ENCODE data around the gene KLHL29. TPM values are rescaled to one million over a fixed set of nuclear protein-coding genes. Genes with fewer than 3 reads are reported as not detected.

Gene KLHL29
- polyA plus RNA-seq, 1 donor from 2014 or later: 42.4 TPM

DNA sequence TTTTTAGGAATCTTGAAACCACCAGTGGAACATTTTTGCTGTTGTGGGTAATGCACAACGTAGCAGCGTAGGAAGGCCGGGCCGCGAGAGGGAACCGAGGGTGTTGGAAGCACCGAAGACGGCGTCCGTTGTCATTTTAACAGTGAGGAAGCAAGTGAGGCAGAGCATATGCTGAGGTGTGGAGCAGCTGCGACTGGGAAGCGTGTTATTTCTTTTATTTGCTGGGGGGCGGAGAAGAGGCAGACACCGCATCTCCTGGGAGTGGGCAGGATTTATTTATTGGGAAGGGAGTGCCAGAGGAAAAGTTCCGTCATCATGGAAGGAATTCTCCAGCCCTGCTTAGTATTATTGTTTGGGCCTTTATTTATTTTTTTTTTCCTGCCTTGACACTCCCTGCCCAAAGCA, 232.8 kb downstream of the KLHL29 start:
- Histone ChIP-seq H3K36me3 (ENCODE audit: insufficient read depth, low read length) (no peaks in the 10 kb centered on the region), H3F3A (ENCODE audit: insufficient read depth, low read length, poor library complexity, severe bottlenecking) (no peaks in the 10 kb centered on the region), H3K4me2 (ENCODE audit: low read length) (no peak overlapping the region), H3K9ac (ENCODE audit: low read length) (no peak overlapping the region), H3K4me3 (ENCODE audit: low read length) (no peak overlapping the region), H3K79me2 (replicated peaks; ENCODE audit: insufficient read depth, low read length) (no peaks in the 10 kb centered on the region), H3K27ac (ENCODE audit: low read length) (no peak overlapping the region), H3K9me3 (ENCODE audit: low read length) (no peaks in the 10 kb centered on the region), H4K20me1 (ENCODE audit: insufficient read depth) (no peaks in the 10 kb centered on the region), H3K27me3 (ENCODE audit: insufficient read depth, low read depth, low read length) (no peaks in the 10 kb centered on the region), H3K9me2 (ENCODE audit: insufficient read depth, low read length) (no peaks in the 10 kb centered on the region), H2AFZ (ENCODE audit: low read depth, low read length) (no peak overlapping the region)
- TF ChIP-seq RAD21 (conservative IDR thresholded peaks at IDR 0.05) (no peak), SMC3 (conservative IDR thresholded peaks at IDR 0.05; ENCODE audit: poor library complexity) (no peak), TAF1 (IDR thresholded peaks at IDR 0.05; ENCODE audit: low read depth) (no peak), MXI1 (conservative IDR thresholded peaks at IDR 0.05; ENCODE audit: poor library complexity, severe bottlenecking) (no peak), EZH2 (IDR thresholded peaks at IDR 0.05; ENCODE audit: borderline replicate concordance, insufficient read depth, low read length, poor library complexity, severe bottlenecking) (no peak), EP300 (conservative IDR thresholded peaks at IDR 0.05; ENCODE audit: poor library complexity, severe bottlenecking) (no peak), POLR2AphosphoS5 (IDR thresholded peaks at IDR 0.05) (no peak)
- TF ChIP-seq, protein P1, sequence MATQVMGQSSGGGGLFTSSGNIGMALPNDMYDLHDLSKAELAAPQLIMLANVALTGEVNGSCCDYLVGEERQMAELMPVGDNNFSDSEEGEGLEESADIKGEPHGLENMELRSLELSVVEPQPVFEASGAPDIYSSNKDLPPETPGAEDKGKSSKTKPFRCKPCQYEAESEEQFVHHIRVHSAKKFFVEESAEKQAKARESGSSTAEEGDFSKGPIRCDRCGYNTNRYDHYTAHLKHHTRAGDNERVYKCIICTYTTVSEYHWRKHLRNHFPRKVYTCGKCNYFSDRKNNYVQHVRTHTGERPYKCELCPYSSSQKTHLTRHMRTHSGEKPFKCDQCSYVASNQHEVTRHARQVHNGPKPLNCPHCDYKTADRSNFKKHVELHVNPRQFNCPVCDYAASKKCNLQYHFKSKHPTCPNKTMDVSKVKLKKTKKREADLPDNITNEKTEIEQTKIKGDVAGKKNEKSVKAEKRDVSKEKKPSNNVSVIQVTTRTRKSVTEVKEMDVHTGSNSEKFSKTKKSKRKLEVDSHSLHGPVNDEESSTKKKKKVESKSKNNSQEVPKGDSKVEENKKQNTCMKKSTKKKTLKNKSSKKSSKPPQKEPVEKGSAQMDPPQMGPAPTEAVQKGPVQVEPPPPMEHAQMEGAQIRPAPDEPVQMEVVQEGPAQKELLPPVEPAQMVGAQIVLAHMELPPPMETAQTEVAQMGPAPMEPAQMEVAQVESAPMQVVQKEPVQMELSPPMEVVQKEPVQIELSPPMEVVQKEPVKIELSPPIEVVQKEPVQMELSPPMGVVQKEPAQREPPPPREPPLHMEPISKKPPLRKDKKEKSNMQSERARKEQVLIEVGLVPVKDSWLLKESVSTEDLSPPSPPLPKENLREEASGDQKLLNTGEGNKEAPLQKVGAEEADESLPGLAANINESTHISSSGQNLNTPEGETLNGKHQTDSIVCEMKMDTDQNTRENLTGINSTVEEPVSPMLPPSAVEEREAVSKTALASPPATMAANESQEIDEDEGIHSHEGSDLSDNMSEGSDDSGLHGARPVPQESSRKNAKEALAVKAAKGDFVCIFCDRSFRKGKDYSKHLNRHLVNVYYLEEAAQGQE (IDR thresholded peaks at IDR 0.05; ENCODE audit: borderline replicate concordance): no peak
- TF ChIP-seq, protein P2, sequence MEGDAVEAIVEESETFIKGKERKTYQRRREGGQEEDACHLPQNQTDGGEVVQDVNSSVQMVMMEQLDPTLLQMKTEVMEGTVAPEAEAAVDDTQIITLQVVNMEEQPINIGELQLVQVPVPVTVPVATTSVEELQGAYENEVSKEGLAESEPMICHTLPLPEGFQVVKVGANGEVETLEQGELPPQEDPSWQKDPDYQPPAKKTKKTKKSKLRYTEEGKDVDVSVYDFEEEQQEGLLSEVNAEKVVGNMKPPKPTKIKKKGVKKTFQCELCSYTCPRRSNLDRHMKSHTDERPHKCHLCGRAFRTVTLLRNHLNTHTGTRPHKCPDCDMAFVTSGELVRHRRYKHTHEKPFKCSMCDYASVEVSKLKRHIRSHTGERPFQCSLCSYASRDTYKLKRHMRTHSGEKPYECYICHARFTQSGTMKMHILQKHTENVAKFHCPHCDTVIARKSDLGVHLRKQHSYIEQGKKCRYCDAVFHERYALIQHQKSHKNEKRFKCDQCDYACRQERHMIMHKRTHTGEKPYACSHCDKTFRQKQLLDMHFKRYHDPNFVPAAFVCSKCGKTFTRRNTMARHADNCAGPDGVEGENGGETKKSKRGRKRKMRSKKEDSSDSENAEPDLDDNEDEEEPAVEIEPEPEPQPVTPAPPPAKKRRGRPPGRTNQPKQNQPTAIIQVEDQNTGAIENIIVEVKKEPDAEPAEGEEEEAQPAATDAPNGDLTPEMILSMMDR (IDR thresholded peaks at IDR 0.05; ENCODE audit: poor library complexity, severe bottlenecking): no peak

DNA sequence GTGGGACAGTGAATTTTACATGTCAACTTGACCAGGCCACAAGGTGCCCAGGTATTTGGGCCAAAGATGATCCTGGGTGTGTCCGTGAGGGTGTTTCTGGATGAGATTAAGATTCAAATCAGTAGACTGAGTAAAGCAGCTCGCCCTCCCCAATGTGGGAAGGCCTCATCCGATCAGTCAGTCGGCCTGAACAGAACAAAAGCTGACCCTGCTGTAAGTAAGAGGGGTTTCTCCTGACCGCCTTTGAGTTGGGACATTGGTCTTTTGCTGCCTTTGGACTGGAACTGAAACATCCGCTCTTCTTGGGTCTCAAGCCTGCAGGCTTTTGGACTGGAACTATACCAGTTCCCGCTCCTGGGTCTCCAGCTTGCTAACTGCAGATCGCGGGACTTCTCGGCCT, 233.3 kb downstream of the KLHL29 start:
- TF ChIP-seq, protein P1 (IDR thresholded peaks at IDR 0.05; ENCODE audit: borderline replicate concordance): no peak
- TF ChIP-seq, protein P2 (IDR thresholded peaks at IDR 0.05; ENCODE audit: poor library complexity, severe bottlenecking): no peak
- TF ChIP-seq POLR2AphosphoS5 (IDR thresholded peaks at IDR 0.05): no peak
- no peak for TF ChIP-seq TAF1 (IDR thresholded peaks at IDR 0.05; ENCODE audit: low read depth)
- no peak for TF ChIP-seq EZH2 (IDR thresholded peaks at IDR 0.05; ENCODE audit: borderline replicate concordance, insufficient read depth, low read length, poor library complexity, severe bottlenecking)
- TF ChIP-seq MXI1 (conservative IDR thresholded peaks at IDR 0.05; ENCODE audit: poor library complexity, severe bottlenecking): no peak
- TF ChIP-seq EP300 (conservative IDR thresholded peaks at IDR 0.05; ENCODE audit: poor library complexity, severe bottlenecking): no peak
- TF ChIP-seq RAD21 (conservative IDR thresholded peaks at IDR 0.05): no peak
- TF ChIP-seq SMC3 (conservative IDR thresholded peaks at IDR 0.05; ENCODE audit: poor library complexity): no peak
- Histone ChIP-seq H3K4me3 (ENCODE audit: low read length) (no peak overlapping the region), H4K20me1 (ENCODE audit: insufficient read depth) (no peaks in the 10 kb centered on the region), H3K79me2 (replicated peaks; ENCODE audit: insufficient read depth, low read length) (no peaks in the 10 kb centered on the region), H2AFZ (ENCODE audit: low read depth, low read length) (no peak overlapping the region), H3K9ac (ENCODE audit: low read length) (no peak overlapping the region), H3F3A (ENCODE audit: insufficient read depth, low read length, poor library complexity, severe bottlenecking) (no peaks in the 10 kb centered on the region), H3K9me2 (ENCODE audit: insufficient read depth, low read length) (no peaks in the 10 kb centered on the region), H3K27ac (ENCODE audit: low read length) (no peak overlapping the region), H3K4me2 (ENCODE audit: low read length) (no peak overlapping the region), H3K9me3 (ENCODE audit: low read length) (no peaks in the 10 kb centered on the region), H3K36me3 (ENCODE audit: insufficient read depth, low read length) (no peaks in the 10 kb centered on the region), H3K27me3 (ENCODE audit: insufficient read depth, low read depth, low read length) (no peaks in the 10 kb centered on the region)
